ENCODE measurements around the gene MRTFA. TPM values are rescaled to one million over a fixed set of nuclear protein-coding genes. Genes with fewer than 3 reads are reported as not detected.

MRTFA gene
- total and polyA plus RNA-seq, 2 of the 13 experiments (the other 11 are each of a cell fraction or from before 2014, with no cell fraction given): 2.4 to 8.2 TPM

DNA sequence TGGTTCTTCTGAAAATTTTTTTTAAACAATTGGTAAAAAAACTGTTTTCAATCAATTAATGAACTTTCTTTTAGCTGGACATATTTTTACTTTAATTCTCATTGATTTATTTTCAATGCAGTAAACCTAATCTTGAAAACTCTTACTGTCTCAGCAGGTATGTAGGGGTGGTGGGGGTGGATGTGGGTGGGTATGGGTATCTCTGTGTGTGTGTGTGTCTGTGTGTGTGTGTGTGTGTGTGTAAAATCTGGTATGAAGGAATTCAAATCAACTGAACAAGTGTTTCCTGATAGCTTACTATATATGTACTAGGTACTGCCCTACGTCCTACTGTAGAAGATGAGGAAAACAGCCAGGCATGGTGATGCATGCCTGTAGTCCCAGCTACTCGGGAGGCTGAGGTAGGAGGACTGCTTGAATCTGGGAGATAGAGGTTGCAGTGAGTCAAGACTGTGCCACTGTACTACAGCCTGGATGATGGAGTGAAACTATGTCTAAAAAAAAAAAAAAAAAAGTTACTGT lies 75.5 kb downstream of the MRTFA start:
- no peaks in the 10 kb centered on the region for H3K36me3 ChIP-seq (replicated peaks in 1 of 2; ENCODE audit: control insufficient read depth in 1 of 2, insufficient read depth in 2 of 2, low read length in 2 of 2)
- no peaks in the 10 kb centered on the region for H4K20me1 ChIP-seq (ENCODE audit: insufficient read depth, low read length)
- POLR2A ChIA-PET: no interaction called here
- ATAC-seq: no peak
- H3K9ac ChIP-seq (ENCODE audit: insufficient read depth, low read depth, low read length): no peak overlapping the region
- no peak for TF ChIP-seq MZF1 (CRISPR knock-in tag; IDR thresholded peaks at IDR 0.05; ENCODE audit: borderline replicate concordance)
- no peak for DNase-seq (ENCODE audit: low spot score)
- no TSS peak for BruUV-seq (replicated peaks)
- peaks cover 17% of the 10 kb centered on the region for H3K4me1 ChIP-seq (ENCODE audit: insufficient read depth, low read length)
- no peak for FAIRE-seq
- H3K27me3 ChIP-seq (ENCODE audit: control insufficient read depth in 1 of 2, insufficient read depth in 2 of 2, low read length in 2 of 2): no peaks in the 10 kb centered on the region
- no peak overlapping the region for H3K4me3 ChIP-seq (replicated peaks in 1 of 3; ENCODE audit: insufficient read depth in 1 of 3, low read depth in 2 of 3, low read length in 3 of 3)
- 94% methylated on average over 2 of the region's 2 CpGs for WGBS (ENCODE audit: low lambda C conversion rate)
- CTCF ChIA-PET (ENCODE audit: low intra/inter-chr PET ratio, low total read pairs): no interaction called here
- peaks cover 4% of the 10 kb centered on the region for H3K79me2 ChIP-seq (ENCODE audit: insufficient read depth, low read length)
- H2AFZ ChIP-seq (ENCODE audit: low read length): no peak overlapping the region
- intact Hi-C loops (cut with micrococcal nuclease; ENCODE audit: unreplicated experiment) (no loop called here), in situ Hi-C loops (cut with HindIII; ENCODE audit: extremely low pct_ligation_motif_present, low pct_unique_long_range_greater_than_20kb) (no loop called here)
- no peak overlapping the region for H3K4me2 ChIP-seq (ENCODE audit: low read depth, low read length)
- no peak overlapping the region for H3K27ac ChIP-seq (ENCODE audit: extremely low read length, insufficient read depth, low read length)
- no peaks in the 10 kb centered on the region for H3K9me3 ChIP-seq (ENCODE audit: low read length)

- FAIRE-seq (no peak), ATAC-seq (no peak), DNase-seq (ENCODE audit: low spot score) (no peak)
- in situ Hi-C loops (cut with HindIII; ENCODE audit: extremely low pct_ligation_motif_present, low pct_unique_long_range_greater_than_20kb): no loop called here
- no peaks in the 10 kb centered on the region for H4K20me1 ChIP-seq (ENCODE audit: insufficient read depth, low read length)
- ChIA-PET CTCF (ENCODE audit: low intra/inter-chr PET ratio, low total read pairs) (no interaction called here), POLR2A (no interaction called here)
- no peak overlapping the region for H3K4me3 ChIP-seq (replicated peaks in 1 of 3; ENCODE audit: insufficient read depth in 1 of 3, low read depth in 2 of 3, low read length in 3 of 3)
- H3K79me2 ChIP-seq (ENCODE audit: insufficient read depth, low read length): peaks cover 4% of the 10 kb centered on the region
- no TSS peak for BruUV-seq (replicated peaks)
- H3K27ac ChIP-seq (ENCODE audit: extremely low read length, insufficient read depth, low read length): no peak overlapping the region
- no peak overlapping the region for H3K9ac ChIP-seq (ENCODE audit: insufficient read depth, low read depth, low read length)
- no peaks in the 10 kb centered on the region for H3K9me3 ChIP-seq (ENCODE audit: low read length)
- no peak overlapping the region for H3K4me2 ChIP-seq (ENCODE audit: low read depth, low read length)
- H3K27me3 ChIP-seq (ENCODE audit: control insufficient read depth in 1 of 2, insufficient read depth in 2 of 2, low read length in 2 of 2): no peaks in the 10 kb centered on the region
- intact Hi-C loops (cut with micrococcal nuclease; ENCODE audit: unreplicated experiment): no loop called here
- WGBS (ENCODE audit: low lambda C conversion rate): 87% methylated on average over 3 of the region's 3 CpGs
- H3K36me3 ChIP-seq (replicated peaks in 1 of 2; ENCODE audit: control insufficient read depth in 1 of 2, insufficient read depth in 2 of 2, low read length in 2 of 2): no peaks in the 10 kb centered on the region
- peaks cover 17% of the 10 kb centered on the region for H3K4me1 ChIP-seq (ENCODE audit: insufficient read depth, low read length)
- no peak overlapping the region for H2AFZ ChIP-seq (ENCODE audit: low read length)
- no peak for TF ChIP-seq SP140L (CRISPR knock-in tag; IDR thresholded peaks at IDR 0.05; ENCODE audit: borderline replicate concordance)
- no peak for TF ChIP-seq CBX2 (IDR thresholded peaks at IDR 0.05; ENCODE audit: low read depth, low read length)
- TF ChIP-seq CBX2 (CRISPR knock-in tag; IDR thresholded peaks at IDR 0.05; ENCODE audit: low read depth): no peak
- no peak for TF ChIP-seq ZNF260 (CRISPR knock-in tag; IDR thresholded peaks at IDR 0.05; ENCODE audit: borderline replicate concordance, low read depth)
- no peak for TF ChIP-seq KAT2B (IDR thresholded peaks at IDR 0.05; ENCODE audit: borderline replicate concordance, low read depth, low read length)
- TF ChIP-seq, protein P1, sequence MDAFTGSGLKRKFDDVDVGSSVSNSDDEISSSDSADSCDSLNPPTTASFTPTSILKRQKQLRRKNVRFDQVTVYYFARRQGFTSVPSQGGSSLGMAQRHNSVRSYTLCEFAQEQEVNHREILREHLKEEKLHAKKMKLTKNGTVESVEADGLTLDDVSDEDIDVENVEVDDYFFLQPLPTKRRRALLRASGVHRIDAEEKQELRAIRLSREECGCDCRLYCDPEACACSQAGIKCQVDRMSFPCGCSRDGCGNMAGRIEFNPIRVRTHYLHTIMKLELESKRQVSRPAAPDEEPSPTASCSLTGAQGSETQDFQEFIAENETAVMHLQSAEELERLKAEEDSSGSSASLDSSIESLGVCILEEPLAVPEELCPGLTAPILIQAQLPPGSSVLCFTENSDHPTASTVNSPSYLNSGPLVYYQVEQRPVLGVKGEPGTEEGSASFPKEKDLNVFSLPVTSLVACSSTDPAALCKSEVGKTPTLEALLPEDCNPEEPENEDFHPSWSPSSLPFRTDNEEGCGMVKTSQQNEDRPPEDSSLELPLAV (CRISPR knock-in tag; conservative IDR thresholded peaks at IDR 0.05; ENCODE audit: low read depth): no peak
- no peak for TF ChIP-seq ZSCAN31 (CRISPR knock-in tag; IDR thresholded peaks at IDR 0.05; ENCODE audit: low read depth)
- no peak for TF ChIP-seq MEF2D (CRISPR knock-in tag; IDR thresholded peaks at IDR 0.05)
- TF ChIP-seq ZNF205 (CRISPR knock-in tag; IDR thresholded peaks at IDR 0.05): no peak
- TF ChIP-seq ZNF530 (CRISPR knock-in tag; IDR thresholded peaks at IDR 0.05; ENCODE audit: low read depth): no peak
- TF ChIP-seq, protein P2, sequence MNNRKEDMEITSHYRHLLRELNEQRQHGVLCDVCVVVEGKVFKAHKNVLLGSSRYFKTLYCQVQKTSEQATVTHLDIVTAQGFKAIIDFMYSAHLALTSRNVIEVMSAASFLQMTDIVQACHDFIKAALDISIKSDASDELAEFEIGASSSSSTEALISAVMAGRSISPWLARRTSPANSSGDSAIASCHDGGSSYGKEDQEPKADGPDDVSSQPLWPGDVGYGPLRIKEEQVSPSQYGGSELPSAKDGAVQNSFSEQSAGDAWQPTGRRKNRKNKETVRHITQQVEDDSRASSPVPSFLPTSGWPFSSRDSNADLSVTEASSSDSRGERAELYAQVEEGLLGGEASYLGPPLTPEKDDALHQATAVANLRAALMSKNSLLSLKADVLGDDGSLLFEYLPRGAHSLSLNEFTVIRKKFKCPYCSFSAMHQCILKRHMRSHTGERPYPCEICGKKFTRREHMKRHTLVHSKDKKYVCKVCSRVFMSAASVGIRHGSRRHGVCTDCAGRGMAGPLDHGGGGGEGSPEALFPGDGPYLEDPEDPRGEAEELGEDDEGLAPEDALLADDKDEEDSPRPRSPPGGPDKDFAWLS (CRISPR knock-in tag; IDR thresholded peaks at IDR 0.05; ENCODE audit: borderline replicate concordance): no peak
- TF ChIP-seq NBN (conservative IDR thresholded peaks at IDR 0.05): no peak
- TF ChIP-seq MIER3 (CRISPR knock-in tag; IDR thresholded peaks at IDR 0.05; ENCODE audit: borderline replicate concordance): no peak
- no peak for TF ChIP-seq FUBP1 (CRISPR knock-in tag; IDR thresholded peaks at IDR 0.05; ENCODE audit: borderline replicate concordance)
Measured at GRCh38 chr22:40560551-40560950, 76.0 kb downstream of the MRTFA start.

All from HepG2 (cell line).